ENCODE results near the gene ST3GAL3. TPM values are rescaled to one million over a fixed set of nuclear protein-coding genes. Genes with fewer than 3 reads are reported as not detected.

The ST3GAL3 gene
- polyA plus RNA-seq, 1 of the 3 experiments (the other 2 are of a cell fraction) = 20.6 TPM

- TF ChIP-seq, protein P1, sequence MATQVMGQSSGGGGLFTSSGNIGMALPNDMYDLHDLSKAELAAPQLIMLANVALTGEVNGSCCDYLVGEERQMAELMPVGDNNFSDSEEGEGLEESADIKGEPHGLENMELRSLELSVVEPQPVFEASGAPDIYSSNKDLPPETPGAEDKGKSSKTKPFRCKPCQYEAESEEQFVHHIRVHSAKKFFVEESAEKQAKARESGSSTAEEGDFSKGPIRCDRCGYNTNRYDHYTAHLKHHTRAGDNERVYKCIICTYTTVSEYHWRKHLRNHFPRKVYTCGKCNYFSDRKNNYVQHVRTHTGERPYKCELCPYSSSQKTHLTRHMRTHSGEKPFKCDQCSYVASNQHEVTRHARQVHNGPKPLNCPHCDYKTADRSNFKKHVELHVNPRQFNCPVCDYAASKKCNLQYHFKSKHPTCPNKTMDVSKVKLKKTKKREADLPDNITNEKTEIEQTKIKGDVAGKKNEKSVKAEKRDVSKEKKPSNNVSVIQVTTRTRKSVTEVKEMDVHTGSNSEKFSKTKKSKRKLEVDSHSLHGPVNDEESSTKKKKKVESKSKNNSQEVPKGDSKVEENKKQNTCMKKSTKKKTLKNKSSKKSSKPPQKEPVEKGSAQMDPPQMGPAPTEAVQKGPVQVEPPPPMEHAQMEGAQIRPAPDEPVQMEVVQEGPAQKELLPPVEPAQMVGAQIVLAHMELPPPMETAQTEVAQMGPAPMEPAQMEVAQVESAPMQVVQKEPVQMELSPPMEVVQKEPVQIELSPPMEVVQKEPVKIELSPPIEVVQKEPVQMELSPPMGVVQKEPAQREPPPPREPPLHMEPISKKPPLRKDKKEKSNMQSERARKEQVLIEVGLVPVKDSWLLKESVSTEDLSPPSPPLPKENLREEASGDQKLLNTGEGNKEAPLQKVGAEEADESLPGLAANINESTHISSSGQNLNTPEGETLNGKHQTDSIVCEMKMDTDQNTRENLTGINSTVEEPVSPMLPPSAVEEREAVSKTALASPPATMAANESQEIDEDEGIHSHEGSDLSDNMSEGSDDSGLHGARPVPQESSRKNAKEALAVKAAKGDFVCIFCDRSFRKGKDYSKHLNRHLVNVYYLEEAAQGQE (IDR thresholded peaks at IDR 0.05; ENCODE audit: low read depth, low read length) = no peak
- no peak for TF ChIP-seq TAF1 (IDR thresholded peaks at IDR 0.05; ENCODE audit: borderline replicate concordance, low read depth, low read length)
- no peak for TF ChIP-seq CHD2 (IDR thresholded peaks at IDR 0.05; ENCODE audit: low read length, partially characterized antibody)
- TF ChIP-seq FOXM1 (IDR thresholded peaks at IDR 0.05; ENCODE audit: low read depth) = no peak
- no peak for TF ChIP-seq IRF3 (IDR thresholded peaks at IDR 0.05; ENCODE audit: low read depth, low read length)
- no peak for TF ChIP-seq NFIC (IDR thresholded peaks at IDR 0.05; ENCODE audit: borderline replicate concordance)
These were observed 263.2 kb downstream of the ST3GAL3 start (continued) for GRCh38 chr1:43970502-43970901.

DNA sequence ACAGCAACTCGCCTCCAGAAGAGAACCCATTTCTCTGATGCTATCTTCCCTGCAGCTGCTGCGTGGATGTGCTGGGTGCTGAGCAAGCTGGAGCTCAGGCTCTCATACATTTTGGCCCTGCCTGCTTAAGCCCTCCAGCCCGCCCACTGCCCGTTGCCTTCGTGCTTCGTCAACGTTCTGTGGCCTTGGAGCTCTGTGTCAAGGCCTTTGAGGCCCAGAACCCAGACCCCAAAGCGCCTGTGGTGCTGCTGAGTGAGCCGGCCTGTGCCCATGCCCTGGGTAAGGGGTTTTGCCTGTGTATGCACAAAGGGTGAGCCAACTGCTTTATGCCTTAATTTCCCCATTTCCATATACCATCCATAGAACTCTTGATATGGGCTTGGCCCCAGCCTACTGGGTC, 263.6 kb downstream of the ST3GAL3 start:
- no peak for DNase-seq
- Histone ChIP-seq H3K79me2 (ENCODE audit: insufficient read depth) (peaks cover 29% of the 10 kb centered on the region), H3F3A (replicated peaks; ENCODE audit: insufficient read depth) (peaks cover 14% of the 10 kb centered on the region), H3K27me3 (ENCODE audit: insufficient read depth) (no peaks in the 10 kb centered on the region), H3K4me2 (peak overlapping the region; percentile 95), H3K9me3 (no peaks in the 10 kb centered on the region), H3K9me2 (no peaks in the 10 kb centered on the region), H3K27ac (ENCODE audit: low read depth in 2 of 2, low read length in 1 of 2) (no peak overlapping the region; a peak in 1 of 4 replicates), H3K4me3 (ENCODE audit: low read depth in 2 of 2, low read length in 1 of 2) (peak overlapping the region; percentile 98 to 100), H4K20me1 (ENCODE audit: insufficient read depth) (peaks cover 4% of the 10 kb centered on the region), H3K36me3 (replicated peaks in 1 of 2; ENCODE audit: control insufficient read depth in 1 of 2, insufficient read depth in 2 of 2, low read length in 1 of 2) (peaks cover 0 to 38% of the 10 kb centered on the region in 2 experiments), H3K4me1 (ENCODE audit: control insufficient read depth in 1 of 2, insufficient read depth in 2 of 2, low read depth in 1 of 2, low read length in 1 of 2) (peaks cover 7 to 29% of the 10 kb centered on the region in 2 experiments; a peak in 1 of 4 replicates), H2AFZ (ENCODE audit: low read depth) (no peak overlapping the region), H3K9ac (peak overlapping the region; percentile 82; the same call in 1 of the 2 replicates)
- TF ChIP-seq RAD21 (IDR thresholded peaks at IDR 0.05; ENCODE audit: low read length) (no peak), FOSL2 (IDR thresholded peaks at IDR 0.05; ENCODE audit: borderline replicate concordance, low read depth) (no peak), NRF1 (IDR thresholded peaks at IDR 0.05; ENCODE audit: low read depth, low read length) (no peak), RCOR1 (IDR thresholded peaks at IDR 0.05; ENCODE audit: low read length) (no peak), IRF3 (IDR thresholded peaks at IDR 0.05; ENCODE audit: low read depth, low read length) (no peak), GATA2 (CRISPR knock-in tag; IDR thresholded peaks at IDR 0.05) (no peak), RFX5 (IDR thresholded peaks at IDR 0.05; ENCODE audit: low read length) (no peak), YY1 (IDR thresholded peaks at IDR 0.05; ENCODE audit: low read depth) (no peak), POLR2AphosphoS5 (IDR thresholded peaks at IDR 0.05; ENCODE audit: low read depth, low read length) (no peak), SIN3A (IDR thresholded peaks at IDR 0.05; ENCODE audit: borderline replicate concordance, low read depth, low read length) (no peak), TEAD4 (IDR thresholded peaks at IDR 0.05; ENCODE audit: borderline replicate concordance, insufficient read depth) (no peak), PBX3 (IDR thresholded peaks at IDR 0.05) (no peak), MXI1 (IDR thresholded peaks at IDR 0.05; ENCODE audit: low read depth, low read length) (no peak), TCF12 (IDR thresholded peaks at IDR 0.05) (no peak)
- TF ChIP-seq, protein P2, sequence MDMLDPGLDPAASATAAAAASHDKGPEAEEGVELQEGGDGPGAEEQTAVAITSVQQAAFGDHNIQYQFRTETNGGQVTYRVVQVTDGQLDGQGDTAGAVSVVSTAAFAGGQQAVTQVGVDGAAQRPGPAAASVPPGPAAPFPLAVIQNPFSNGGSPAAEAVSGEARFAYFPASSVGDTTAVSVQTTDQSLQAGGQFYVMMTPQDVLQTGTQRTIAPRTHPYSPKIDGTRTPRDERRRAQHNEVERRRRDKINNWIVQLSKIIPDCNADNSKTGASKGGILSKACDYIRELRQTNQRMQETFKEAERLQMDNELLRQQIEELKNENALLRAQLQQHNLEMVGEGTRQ (IDR thresholded peaks at IDR 0.05; ENCODE audit: borderline replicate concordance, low read depth, low read length) = no peak
- ChIA-PET POLR2A (interaction anchor here (0.9 to 1.4 kb wide), 4 partner anchors 7 to 60 kb away, joined by 3 to 4 read pairs (median 3); no protein-coding TSS in a partner anchor), CTCF (interaction anchor here (0.7 to 1.7 kb wide), 4 partner anchors 25 to 70 kb away, joined by 3 to 5 read pairs (median 3); no protein-coding TSS in a partner anchor)
- WGBS (ENCODE audit: low lambda C conversion rate) = 66% methylated on average over 7 of the region's 9 CpGs

Measured in SK-N-SH (cell line).